ENCODE measurements around the gene TMEM185B.

The TMEM185B gene

DNA sequence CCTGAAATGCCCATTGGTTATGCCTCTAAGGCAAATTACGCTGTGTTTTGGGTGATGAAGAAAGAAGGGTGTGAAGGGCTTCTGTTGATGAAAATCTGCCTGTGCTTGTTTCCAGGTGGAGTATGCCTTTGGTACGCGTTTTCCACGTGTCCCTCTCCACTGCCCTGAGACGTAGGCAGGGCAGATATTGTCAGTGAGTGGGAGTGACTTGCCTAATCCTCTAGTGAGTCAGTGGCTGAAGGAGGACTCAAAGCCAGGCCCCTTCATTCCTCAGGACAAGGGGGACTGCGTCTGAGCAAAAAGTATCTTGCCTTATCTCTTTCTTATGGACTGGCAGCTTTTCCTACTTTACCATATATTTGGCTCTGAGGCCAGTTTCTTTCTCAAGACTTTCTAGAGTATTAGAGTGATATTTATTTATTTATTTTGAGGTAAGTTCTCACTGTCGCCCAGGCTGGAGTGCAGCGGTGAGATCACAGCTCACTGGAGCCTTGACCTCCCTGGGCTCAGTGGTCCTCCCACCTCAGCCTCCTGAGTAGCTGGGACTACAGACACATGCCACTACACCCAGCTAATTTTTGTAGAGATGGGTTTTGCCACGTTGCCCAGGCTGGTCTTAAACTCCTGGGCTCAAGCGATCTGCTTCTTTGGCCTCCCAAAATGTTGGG lies 39.7 kb upstream of the TMEM185B start:
- H3K9me2 ChIP-seq (replicated peaks; ENCODE audit: low read depth, low read length) = no peaks in the 10 kb centered on the region
- H4K20me1 ChIP-seq (ENCODE audit: insufficient read depth, low read length, poor library complexity, severe bottlenecking) = no peaks in the 10 kb centered on the region
- no peak for TF ChIP-seq CTCF (conservative IDR thresholded peaks at IDR 0.05; ENCODE audit: low read length)
- TF ChIP-seq EZH2phosphoT487 (IDR thresholded peaks at IDR 0.05; ENCODE audit: borderline replicate concordance) = no peak
- H2AFZ ChIP-seq (ENCODE audit: low read length) = no peak overlapping the region
- no peak overlapping the region for H3K4me2 ChIP-seq (ENCODE audit: low read depth, low read length, poor library complexity, severe bottlenecking)
- peaks cover 17% of the 10 kb centered on the region for H3K4me1 ChIP-seq (ENCODE audit: insufficient read depth, low read length, poor library complexity, severe bottlenecking)
- peaks cover 8% of the 10 kb centered on the region; the same call in 1 of the 2 replicates for H3K9me3 ChIP-seq (ENCODE audit: insufficient read depth, low read depth, low read length)
- no peaks in the 10 kb centered on the region for H3F3A ChIP-seq (ENCODE audit: low read depth)
- H3K27me3 ChIP-seq (ENCODE audit: insufficient read depth, low read length, poor library complexity, severe bottlenecking) = no peaks in the 10 kb centered on the region
- no peak overlapping the region for H3K4me3 ChIP-seq (ENCODE audit: low read length, poor library complexity, severe bottlenecking)
- no peaks in the 10 kb centered on the region for H3K36me3 ChIP-seq (ENCODE audit: insufficient read depth, low read length)
- peaks cover 29% of the 10 kb centered on the region for H3K79me2 ChIP-seq (ENCODE audit: insufficient read depth, low read length)
- no peak overlapping the region for H3K9ac ChIP-seq (ENCODE audit: low read depth, low read length, poor library complexity, severe bottlenecking)

GRCh38 chr2:120262150-120262549 lies 39.0 kb upstream of the TMEM185B start:
- H3K9ac ChIP-seq (ENCODE audit: low read depth, low read length, poor library complexity, severe bottlenecking) = no peak overlapping the region
- H3K4me1 ChIP-seq (ENCODE audit: insufficient read depth, low read length, poor library complexity, severe bottlenecking) = peaks cover 24% of the 10 kb centered on the region
- no peaks in the 10 kb centered on the region for H3K36me3 ChIP-seq (ENCODE audit: insufficient read depth, low read length)
- peaks cover 8% of the 10 kb centered on the region; the same call in 1 of the 2 replicates for H3K9me3 ChIP-seq (ENCODE audit: insufficient read depth, low read depth, low read length)
- H4K20me1 ChIP-seq (ENCODE audit: insufficient read depth, low read length, poor library complexity, severe bottlenecking) = no peaks in the 10 kb centered on the region
- H3K27me3 ChIP-seq (ENCODE audit: insufficient read depth, low read length, poor library complexity, severe bottlenecking) = no peaks in the 10 kb centered on the region
- H2AFZ ChIP-seq (ENCODE audit: low read length) = no peak overlapping the region
- H3F3A ChIP-seq (ENCODE audit: low read depth) = no peaks in the 10 kb centered on the region
- H3K4me3 ChIP-seq (ENCODE audit: low read length, poor library complexity, severe bottlenecking) = no peak overlapping the region
- H3K79me2 ChIP-seq (ENCODE audit: insufficient read depth, low read length) = peaks cover 29% of the 10 kb centered on the region
- no peaks in the 10 kb centered on the region for H3K9me2 ChIP-seq (replicated peaks; ENCODE audit: low read depth, low read length)
- H3K4me2 ChIP-seq (ENCODE audit: low read depth, low read length, poor library complexity, severe bottlenecking) = no peak overlapping the region
- TF ChIP-seq EZH2phosphoT487 (IDR thresholded peaks at IDR 0.05; ENCODE audit: borderline replicate concordance) = no peak
- no peak for TF ChIP-seq CTCF (conservative IDR thresholded peaks at IDR 0.05; ENCODE audit: low read length)

DNA sequence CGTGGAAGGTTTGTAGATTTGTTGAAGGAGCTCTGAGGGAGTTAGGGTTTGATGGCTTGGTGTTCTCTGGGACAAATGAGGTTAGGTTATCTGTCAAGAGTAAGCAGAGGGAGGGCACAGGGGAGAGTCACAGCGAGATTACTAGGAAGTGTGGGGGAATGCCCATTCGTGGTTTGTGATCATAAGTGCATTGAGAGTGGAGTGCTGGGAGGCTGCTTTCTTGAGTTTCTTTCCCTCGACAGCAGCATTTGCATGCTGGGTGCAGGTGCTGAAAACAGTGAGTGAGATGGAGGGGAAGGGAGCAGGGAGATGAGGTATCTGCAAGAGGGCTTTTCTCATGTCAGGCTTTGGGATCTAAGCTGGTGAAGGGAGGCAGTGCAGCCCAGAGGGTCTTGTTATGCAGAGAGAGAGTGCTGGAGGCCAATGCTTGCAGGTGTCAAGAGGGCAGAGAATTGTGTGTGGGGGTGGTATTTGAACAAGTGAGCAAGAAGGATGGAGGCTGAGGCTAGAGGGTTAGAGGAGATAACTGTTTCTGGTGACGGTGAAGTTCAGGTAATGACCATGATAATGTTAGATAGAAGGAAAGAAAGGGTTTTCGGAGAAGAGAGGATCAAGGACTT lies 38.3 kb upstream of the TMEM185B start:
- Histone ChIP-seq H3K36me3 (ENCODE audit: insufficient read depth, low read length) (no peaks in the 10 kb centered on the region), H4K20me1 (ENCODE audit: insufficient read depth, low read length, poor library complexity, severe bottlenecking) (no peaks in the 10 kb centered on the region), H3K79me2 (ENCODE audit: insufficient read depth, low read length) (peaks cover 29% of the 10 kb centered on the region), H3K4me1 (ENCODE audit: insufficient read depth, low read length, poor library complexity, severe bottlenecking) (peaks cover 31% of the 10 kb centered on the region), H3K27me3 (ENCODE audit: insufficient read depth, low read length, poor library complexity, severe bottlenecking) (no peaks in the 10 kb centered on the region), H3K9ac (ENCODE audit: low read depth, low read length, poor library complexity, severe bottlenecking) (no peak overlapping the region), H3K4me2 (ENCODE audit: low read depth, low read length, poor library complexity, severe bottlenecking) (no peak overlapping the region), H3K4me3 (ENCODE audit: low read length, poor library complexity, severe bottlenecking) (no peak overlapping the region), H3F3A (ENCODE audit: low read depth) (no peaks in the 10 kb centered on the region), H2AFZ (ENCODE audit: low read length) (no peak overlapping the region), H3K9me3 (ENCODE audit: insufficient read depth, low read depth, low read length) (peaks cover 8% of the 10 kb centered on the region; the same call in 1 of the 2 replicates), H3K9me2 (replicated peaks; ENCODE audit: low read depth, low read length) (no peaks in the 10 kb centered on the region)
- no peak for TF ChIP-seq CTCF (conservative IDR thresholded peaks at IDR 0.05; ENCODE audit: low read length)
- no peak for TF ChIP-seq EZH2phosphoT487 (IDR thresholded peaks at IDR 0.05; ENCODE audit: borderline replicate concordance)
